Tibial nerve (tissue), 4 donors: Measurements from ENCODE around the gene MAOA.
A peak's percentile ranks its signal among the peaks of the same experiment; 100 is the strongest.

ENCODE experiments used
- CTCF ChIP-seq, 5 experiments: fragments of 200-600 bp in 3 of 5; fragments of 450-650 bp in 2 of 5; sonication (generic) in 3 of 5; IDR thresholded peaks; one replicate each; pipeline ENCODE4 v1.5.1; 2016 to 2019; ENCODE audit warnings: antibody characterized with exemption in 5 of 5, mild to moderate bottlenecking in 3 of 5, moderate library complexity in 2 of 5
- EP300 ChIP-seq, 2 donors: sonication (generic); formaldehyde crosslinking; IDR thresholded peaks; one replicate each; pipeline ENCODE4 v1.6.1; 2017; ENCODE audit warnings: antibody characterized with exemption in 2 of 2, mild to moderate bottlenecking in 1 of 2
- POLR2A ChIP-seq, 2 donors: fragments of 450-650 bp; IDR thresholded peaks; one replicate each; pipeline ENCODE4 v1.6.1; 2017; ENCODE audit warnings: antibody characterized with exemption in 2 of 2, mild to moderate bottlenecking in 2 of 2, moderate library complexity in 2 of 2

GRCh38 chrX:43656005-43656494 lies at the start of gene MAOA:
- no peak for TF ChIP-seq CTCF (IDR thresholded peaks at IDR 0.05)
- TF ChIP-seq POLR2A (IDR thresholded peaks at IDR 0.05), result peak in 1 of 2 donors; percentile 62
- peak in 1 of 2 donors; percentile 73 for TF ChIP-seq EP300 (IDR thresholded peaks at IDR 0.05)
